NB4 (cell line): Measurements from ENCODE around the gene PRF1.

Source experiments
- CTCF ChIP-seq: IDR thresholded peaks from one replicate; pipeline ENCODE4 v1.5.1; 2012; ENCODE audit warnings: low read depth, low read length
- MAX ChIP-seq: IDR thresholded peaks from 2 replicates; pipeline ENCODE4 v1.6.1; 2011; ENCODE audit warnings: low read depth, low read length
- POLR2A ChIP-seq: IDR thresholded peaks from 2 replicates; pipeline ENCODE4 v1.6.1; 2011; ENCODE audit warnings: mild to moderate bottlenecking; ENCODE audit not compliant: insufficient read length; ENCODE audit errors: extremely low read depth

DNA sequence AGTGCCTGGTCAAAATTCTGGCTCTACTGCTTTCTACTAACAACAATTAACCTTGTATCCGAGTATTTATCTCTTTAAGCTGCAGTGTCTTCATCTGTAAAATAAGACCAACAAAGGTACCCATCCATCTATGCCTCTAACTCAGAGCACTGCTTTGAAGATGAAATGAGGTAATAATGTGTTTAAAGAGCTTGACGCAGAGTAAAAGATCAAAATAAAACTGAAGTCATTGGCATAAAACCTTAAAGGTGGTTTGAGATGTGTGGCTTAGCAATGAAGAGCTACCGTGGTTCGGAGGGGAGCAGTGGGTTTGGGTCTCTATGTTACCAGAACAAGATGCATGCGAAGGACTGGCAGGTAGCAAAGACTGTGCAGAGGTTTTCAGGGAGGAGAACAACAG, 16.1 kb upstream of the PRF1 start:
- TF ChIP-seq CTCF (no peak), POLR2A (no peak), MAX (no peak)
